LNCAP (cell line): ENCODE results near the gene F13A1.

Experiments
- TF ChIP-seq, protein P1 (sequence below): fragments of 450-650 bp; IDR thresholded peaks from 2 replicates; pipeline ENCODE4 v1.5.1; 2017; ENCODE audit warnings: mild to moderate bottlenecking

Gene F13A1

DNA sequence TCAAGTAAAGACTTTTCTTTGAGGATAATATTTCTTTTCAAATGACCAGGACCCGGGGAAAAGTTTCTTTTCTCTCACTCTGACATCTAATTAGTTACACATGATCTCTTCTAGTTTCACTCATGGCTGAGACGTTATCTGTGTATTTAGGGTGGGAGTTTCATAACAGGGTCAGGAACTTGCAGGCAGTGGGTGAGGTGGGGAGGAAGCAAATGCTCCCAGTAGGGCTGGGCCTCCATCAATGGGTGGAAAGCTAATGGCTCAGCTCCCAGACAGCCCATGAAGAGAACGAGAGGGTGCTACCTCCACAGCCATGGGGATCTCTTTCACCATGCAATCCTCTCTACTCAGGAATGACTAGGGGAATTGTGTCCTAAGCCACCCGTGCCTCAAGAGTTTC lies 119.3 kb downstream of the F13A1 start:
- TF ChIP-seq, protein P1, sequence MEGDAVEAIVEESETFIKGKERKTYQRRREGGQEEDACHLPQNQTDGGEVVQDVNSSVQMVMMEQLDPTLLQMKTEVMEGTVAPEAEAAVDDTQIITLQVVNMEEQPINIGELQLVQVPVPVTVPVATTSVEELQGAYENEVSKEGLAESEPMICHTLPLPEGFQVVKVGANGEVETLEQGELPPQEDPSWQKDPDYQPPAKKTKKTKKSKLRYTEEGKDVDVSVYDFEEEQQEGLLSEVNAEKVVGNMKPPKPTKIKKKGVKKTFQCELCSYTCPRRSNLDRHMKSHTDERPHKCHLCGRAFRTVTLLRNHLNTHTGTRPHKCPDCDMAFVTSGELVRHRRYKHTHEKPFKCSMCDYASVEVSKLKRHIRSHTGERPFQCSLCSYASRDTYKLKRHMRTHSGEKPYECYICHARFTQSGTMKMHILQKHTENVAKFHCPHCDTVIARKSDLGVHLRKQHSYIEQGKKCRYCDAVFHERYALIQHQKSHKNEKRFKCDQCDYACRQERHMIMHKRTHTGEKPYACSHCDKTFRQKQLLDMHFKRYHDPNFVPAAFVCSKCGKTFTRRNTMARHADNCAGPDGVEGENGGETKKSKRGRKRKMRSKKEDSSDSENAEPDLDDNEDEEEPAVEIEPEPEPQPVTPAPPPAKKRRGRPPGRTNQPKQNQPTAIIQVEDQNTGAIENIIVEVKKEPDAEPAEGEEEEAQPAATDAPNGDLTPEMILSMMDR, result no peak

DNA sequence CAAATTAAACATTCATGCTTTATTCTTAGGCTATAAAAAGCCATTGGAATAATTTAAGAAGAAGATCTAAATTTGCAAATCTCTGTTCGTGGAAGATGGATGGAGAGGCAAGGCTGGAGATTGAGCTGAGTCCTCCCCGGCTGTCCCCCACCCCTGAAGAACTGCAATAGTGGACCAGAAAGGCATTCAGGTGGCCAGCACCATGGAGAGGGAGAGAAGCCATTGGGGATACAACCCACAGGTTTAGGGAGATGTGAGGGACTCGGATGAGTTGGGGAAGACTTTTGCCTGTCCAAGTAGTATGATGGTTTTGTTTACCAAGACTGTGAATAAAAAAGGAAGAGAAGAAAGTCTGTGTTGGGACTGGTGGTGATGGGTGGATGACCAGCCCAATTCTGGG lies 120.8 kb downstream of the F13A1 start:
- TF ChIP-seq, protein P1, result no peak

DNA sequence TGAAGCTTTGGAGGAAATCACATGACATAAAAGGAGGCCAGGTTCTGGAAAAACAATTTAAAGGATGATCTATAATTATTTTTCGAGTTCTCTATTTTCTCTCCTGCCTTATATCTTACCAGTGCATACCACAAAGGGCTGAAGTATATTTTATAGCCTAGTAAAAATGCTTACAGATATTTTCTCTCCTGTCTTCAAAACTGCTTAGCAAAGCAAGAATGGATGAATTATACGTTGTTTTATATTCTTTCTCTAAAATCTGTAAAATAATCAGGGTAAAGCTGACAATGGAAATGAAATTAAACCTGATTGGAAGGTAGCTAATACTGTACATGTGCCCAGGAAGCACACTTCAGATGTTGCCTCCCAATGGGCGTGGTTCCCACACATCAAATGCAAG lies 123.7 kb downstream of the F13A1 start:
- TF ChIP-seq, protein P1, result no peak

DNA sequence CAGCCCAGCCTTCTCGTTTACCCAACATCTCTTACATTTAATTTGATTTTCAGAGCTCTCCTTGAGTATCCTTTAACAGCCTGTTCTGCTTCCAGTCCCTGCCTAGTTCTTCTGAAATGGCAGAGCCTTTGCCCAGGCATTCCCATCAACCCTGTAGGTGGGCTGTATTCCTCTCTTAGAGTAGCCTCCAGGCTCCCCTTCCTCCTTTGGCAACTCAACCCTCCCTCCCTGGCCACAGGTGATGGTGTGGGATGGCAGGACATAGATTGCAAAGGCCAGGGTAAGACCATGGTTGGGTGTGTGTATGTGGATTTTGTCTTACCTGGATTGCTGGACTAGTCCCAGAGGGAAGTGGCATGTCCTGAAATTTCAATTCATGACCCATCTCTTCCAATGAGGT lies 125.4 kb downstream of the F13A1 start:
- TF ChIP-seq, protein P1, result no peak

DNA sequence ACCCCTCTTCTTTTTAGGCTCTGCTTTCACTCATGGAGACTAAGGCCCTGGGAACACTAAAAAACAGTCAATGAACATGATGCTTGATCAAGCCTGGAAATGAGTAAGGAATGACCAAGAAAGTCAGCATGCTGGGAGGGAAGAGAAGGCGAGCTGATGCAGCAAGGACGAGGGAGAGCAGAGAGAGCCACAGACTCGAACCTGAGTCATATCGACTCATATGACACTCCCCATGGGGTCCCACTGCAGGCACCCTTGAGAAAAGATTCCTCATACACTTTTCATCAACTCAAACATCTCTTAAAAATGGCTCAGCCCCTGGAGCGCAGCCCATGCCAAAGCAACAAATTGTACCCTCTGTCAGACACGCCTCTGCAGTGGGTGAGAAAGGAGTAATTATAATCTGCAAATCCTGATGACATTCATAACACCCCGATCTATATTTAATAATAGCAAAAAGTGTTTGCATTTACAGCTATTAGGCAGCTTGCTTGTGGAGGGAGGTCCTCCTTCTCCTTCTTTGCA lies 127.2 kb downstream of the F13A1 start:
- TF ChIP-seq, protein P1, result no peak

DNA sequence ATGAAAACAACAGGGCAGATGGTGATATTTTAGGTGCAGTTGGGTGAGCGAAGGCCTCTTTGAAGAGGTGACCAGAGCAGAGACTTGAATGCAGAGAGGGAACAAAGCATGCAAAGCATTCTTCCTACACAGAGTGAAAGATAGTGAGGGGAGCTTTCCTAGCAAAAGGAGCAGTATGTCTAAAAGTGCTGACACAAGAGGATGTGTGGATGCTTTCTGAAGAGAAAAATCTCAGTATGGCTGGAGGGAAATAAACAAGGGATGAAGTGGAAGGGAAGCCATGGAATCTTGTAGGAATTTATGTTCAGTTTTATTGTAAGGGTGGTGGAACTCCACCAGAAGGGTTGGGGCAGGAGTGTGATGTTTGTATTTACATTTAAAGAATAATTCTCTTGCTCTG lies 128.6 kb downstream of the F13A1 start:
- TF ChIP-seq, protein P1, result no peak

DNA sequence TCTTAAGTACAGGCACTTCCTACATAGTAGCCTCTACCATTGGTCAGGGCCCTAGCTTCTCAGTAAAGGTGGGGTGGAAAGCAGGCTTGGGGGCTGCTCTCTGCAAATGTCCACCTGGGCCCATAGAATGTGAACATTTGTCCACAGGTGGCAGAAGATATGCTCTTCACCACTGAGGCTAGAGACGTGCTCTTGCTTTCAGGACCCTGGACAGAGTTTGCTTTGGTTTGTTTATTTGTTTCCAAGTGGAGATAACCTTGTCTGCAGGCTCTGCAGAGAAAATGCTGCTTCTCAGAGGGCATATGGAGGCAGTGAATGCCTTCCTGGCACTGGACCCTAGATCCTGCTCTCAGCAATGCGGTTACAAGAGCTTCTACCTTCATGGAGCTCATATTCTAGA lies 129.0 kb downstream of the F13A1 start:
- TF ChIP-seq, protein P1, result no peak

DNA sequence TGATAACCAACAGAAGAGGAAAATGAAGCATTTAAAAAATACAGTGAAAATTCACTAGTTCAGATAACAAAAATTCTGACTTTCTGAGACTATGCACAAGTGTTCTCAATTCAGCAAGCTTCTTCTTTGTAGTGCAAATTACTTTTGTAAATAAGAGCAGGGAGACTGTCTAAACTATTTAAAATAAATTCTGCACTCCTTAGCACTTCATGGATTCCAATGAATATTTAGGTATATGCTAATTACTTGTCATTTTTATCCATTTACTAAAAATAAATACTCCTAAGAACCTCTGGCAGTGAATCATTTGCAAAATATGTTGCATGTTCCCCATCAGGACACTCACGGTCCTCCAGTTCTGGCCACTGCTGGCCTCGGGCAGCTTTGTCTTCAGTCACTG lies 139.8 kb downstream of the F13A1 start:
- TF ChIP-seq, protein P1, result no peak
